RWPE2 (cell line): ENCODE data around the gene KRT76.

Experiments
- ATAC-seq: fragments of 200-7000 bp; cut with Tn5 transposase; 3 replicates; pipeline ENCODE4 v1.9.1; 2021; ENCODE audit warnings: low read depth
- DNase-seq: peaks from one replicate; pipeline ENCODE4 v3.0.0-alpha.2; 2020; ENCODE audit warnings: low spot score
- H3K27ac ChIP-seq: fragments of 450-650 bp; 2 replicates; pipeline ENCODE4 v1.5.1; 2017; ENCODE audit warnings: mild to moderate bottlenecking; ENCODE audit not compliant: poor library complexity, severe bottlenecking
- H3K27me3 ChIP-seq: fragments of 250-450 bp; sonication (Bioruptor Pico); 2 replicates; pipeline ENCODE4 v1.5.1; 2021; ENCODE audit warnings: mild to moderate bottlenecking, moderate library complexity; ENCODE audit not compliant: insufficient read depth, poor library complexity, severe bottlenecking
- H3K36me3 ChIP-seq: fragments of 250-450 bp; sonication (Bioruptor Pico); 2 replicates; pipeline ENCODE4 v1.5.1; 2020; ENCODE audit warnings: low read depth, mild to moderate bottlenecking, moderate library complexity
- H3K4me1 ChIP-seq: fragments of 250-450 bp; sonication (Bioruptor Pico); 2 replicates; pipeline ENCODE4 v1.5.1; 2021; ENCODE audit warnings: mild to moderate bottlenecking, moderate library complexity; ENCODE audit not compliant: insufficient read depth, poor library complexity, severe bottlenecking
- H3K4me3 ChIP-seq: fragments of 250-450 bp; sonication (Bioruptor Pico); 2 replicates; pipeline ENCODE4 v1.5.1; 2021; ENCODE audit warnings: mild to moderate bottlenecking, moderate library complexity; ENCODE audit not compliant: severe bottlenecking
- H3K9me3 ChIP-seq: fragments of 250-450 bp; sonication (Bioruptor Pico); 2 replicates; pipeline ENCODE4 v1.5.1; 2021; ENCODE audit warnings: mild to moderate bottlenecking, moderate library complexity; ENCODE audit not compliant: severe bottlenecking
- CTCF ChIP-seq: fragments of 450-650 bp; IDR thresholded peaks from one replicate; pipeline ENCODE4 v1.5.1; 2017; ENCODE audit warnings: mild to moderate bottlenecking, moderate library complexity; ENCODE audit not compliant: poor library complexity, severe bottlenecking

Gene KRT76

GRCh38 chr12:52813885-52814709 is 37.0 kb upstream of the KRT76 start, which contains the start of gene KRT4:
Gene KRT4, minus strand, starts transcription at chr12:52814116. Its CDS starts 58 bp downstream, at chr12:52814058.
- H3K4me3 ChIP-seq, result no peak within 1 kb of the TSS
- no peak for DNase-seq
- no peaks in the 10 kb centered on the region for H3K36me3 ChIP-seq
- no peaks in the 10 kb centered on the region for H3K4me1 ChIP-seq
- no peaks in the 10 kb centered on the region for H3K9me3 ChIP-seq
- ATAC-seq, result no peak
- H3K27ac ChIP-seq, result no peak within 1 kb of the TSS
- no peaks in the 10 kb centered on the region for H3K27me3 ChIP-seq
- TF ChIP-seq CTCF, result no peak

GRCh38 chr12:52813203-52813819 is 36.2 kb upstream of the KRT76 start:
- TF ChIP-seq CTCF, result no peak
- no peaks in the 10 kb centered on the region for H3K27me3 ChIP-seq
- H3K4me1 ChIP-seq, result no peaks in the 10 kb centered on the region
- no peaks in the 10 kb centered on the region for H3K36me3 ChIP-seq
- DNase-seq, result no peak
- H3K4me3 ChIP-seq, result no peak overlapping the region
- no peak overlapping the region for H3K27ac ChIP-seq
- no peak for ATAC-seq
- H3K9me3 ChIP-seq, result no peaks in the 10 kb centered on the region

- H3K9me3 ChIP-seq, result no peaks in the 10 kb centered on the region
- no peak for DNase-seq
- no peak overlapping the region for H3K27ac ChIP-seq
- TF ChIP-seq CTCF, result no peak
- H3K36me3 ChIP-seq, result no peaks in the 10 kb centered on the region
- no peaks in the 10 kb centered on the region for H3K4me1 ChIP-seq
- no peak for ATAC-seq
- no peaks in the 10 kb centered on the region for H3K27me3 ChIP-seq
- no peak overlapping the region for H3K4me3 ChIP-seq
These were observed 35.6 kb upstream of the KRT76 start for GRCh38 chr12:52812749-52813148.

- TF ChIP-seq CTCF, result no peak
- Histone ChIP-seq H3K27me3 (no peaks in the 10 kb centered on the region), H3K27ac (no peak overlapping the region), H3K9me3 (no peaks in the 10 kb centered on the region), H3K4me3 (no peak overlapping the region), H3K36me3 (no peaks in the 10 kb centered on the region), H3K4me1 (no peaks in the 10 kb centered on the region)
- ATAC-seq, result no peak
- no peak for DNase-seq
These were observed 34.9 kb upstream of the KRT76 start for GRCh38 chr12:52812073-52812400.
